Peyer's patch (tissue), 4 donors: ENCODE results near the gene SPPL3. TPM values are rescaled to one million over a fixed set of nuclear protein-coding genes. Genes with fewer than 3 reads are reported as not detected.

ENCODE experiments used
- DNase-seq, 3 donors: peaks; one replicate each; pipeline ENCODE4 v3.0.0-alpha.2; 2017 to 2019
- H3K27ac ChIP-seq, 4 donors: fragments of 200-600 bp; sonication (generic); one replicate each; pipeline ENCODE4 v1.5.1; 2016 to 2019
- H3K27me3 ChIP-seq, 2 donors: fragments of 200-600 bp; sonication (generic); one replicate each; pipeline ENCODE4 v1.5.1; 2019
- H3K36me3 ChIP-seq, 3 donors: fragments of 200-600 bp; sonication (generic); one replicate each; pipeline ENCODE4 v1.5.1; 2016 to 2019
- H3K4me1 ChIP-seq, 4 donors: fragments of 200-600 bp; sonication (generic); one replicate each; pipeline ENCODE4 v1.5.1; 2016 to 2019
- H3K4me3 ChIP-seq, 4 donors: fragments of 200-600 bp; sonication (generic); 1 replicate in 3 of 4; 2 replicates in 1 of 4; pipeline ENCODE4 v1.5.1; 2016 to 2019; ENCODE audit warnings: mild to moderate bottlenecking in 1 of 4
- H3K9me3 ChIP-seq, 4 donors: fragments of 200-600 bp; sonication (generic); one replicate each; pipeline ENCODE4 v1.5.1; 2016 to 2019; ENCODE audit warnings: mild to moderate bottlenecking in 1 of 4
- CTCF ChIP-seq, 6 experiments: fragments of 450-650 bp in 4 of 6; fragments of 200-600 bp in 2 of 6; sonication (generic) in 1 of 6; IDR thresholded peaks; one replicate each; pipeline ENCODE4 v1.5.1; 2017 to 2019; ENCODE audit warnings: antibody characterized with exemption in 6 of 6, mild to moderate bottlenecking in 3 of 6, moderate library complexity in 1 of 6
- POLR2A ChIP-seq, 2 donors: fragments of 450-650 bp; IDR thresholded peaks; one replicate each; pipeline ENCODE4 v1.5.1; 2017; ENCODE audit warnings: antibody characterized with exemption in 2 of 2, mild to moderate bottlenecking in 2 of 2, moderate library complexity in 2 of 2
- total RNA-seq, 4 donors: library from RNA; depleted of rRNA; stranded (reverse); fragments of >200 nt; gene quantifications; one replicate each; pipeline ENCODE4 v1.1.0, GENCODE V29; 2016

The SPPL3 gene
- total RNA-seq, 4 donors from 2014 or later, result 26.4 to 50.2 (median 34.9) TPM

DNA sequence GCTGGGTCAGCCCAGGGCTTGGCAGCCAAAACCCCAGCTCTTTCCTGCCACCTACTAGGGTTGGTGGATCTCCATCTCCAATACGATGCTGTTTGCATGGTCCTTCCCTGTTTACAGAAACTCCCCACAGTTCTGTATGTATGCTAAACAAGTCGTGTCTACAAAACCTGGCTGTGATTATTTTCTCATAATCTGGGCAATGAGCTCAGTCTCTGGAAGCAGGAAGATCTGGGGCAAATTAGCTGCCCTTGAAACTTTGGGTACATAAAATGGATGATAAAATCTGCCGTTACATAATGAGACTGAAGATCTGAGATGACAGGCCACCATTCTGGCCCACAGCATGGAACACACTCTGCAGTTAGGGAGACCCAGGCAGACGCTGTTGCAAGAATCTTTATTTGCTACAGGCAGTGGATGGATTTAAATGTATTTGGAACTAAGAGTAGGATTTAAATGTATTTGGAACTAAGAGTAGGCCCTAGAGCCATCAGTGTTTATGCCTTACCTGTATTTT is 146.9 kb downstream of the SPPL3 start:
- no peak for TF ChIP-seq CTCF (IDR thresholded peaks at IDR 0.05)
- no peak for TF ChIP-seq POLR2A (IDR thresholded peaks at IDR 0.05)
- no peak for DNase-seq
- H3K9me3 ChIP-seq, result peaks cover 0 to 5% (median 0%) of the 10 kb centered on the region in 4 donors
- H3K4me1 ChIP-seq, result peaks cover 0 to 5% (median 0%) of the 10 kb centered on the region in 4 donors
- peaks cover 0 to 16% (median 0%) of the 10 kb centered on the region in 3 donors for H3K36me3 ChIP-seq
- no peak overlapping the region for H3K27ac ChIP-seq
- H3K27me3 ChIP-seq, result no peaks in the 10 kb centered on the region
- H3K4me3 ChIP-seq, result no peak overlapping the region

- peaks cover 0 to 5% (median 0%) of the 10 kb centered on the region in 4 donors for H3K9me3 ChIP-seq
- H3K4me1 ChIP-seq, result no peaks in the 10 kb centered on the region
- no peak overlapping the region for H3K27ac ChIP-seq
- TF ChIP-seq POLR2A (IDR thresholded peaks at IDR 0.05) (no peak), CTCF (IDR thresholded peaks at IDR 0.05) (no peak)
- DNase-seq, result no peak
- no peak overlapping the region for H3K4me3 ChIP-seq
- H3K36me3 ChIP-seq, result peaks cover 0 to 2% (median 0%) of the 10 kb centered on the region in 3 donors
- H3K27me3 ChIP-seq, result no peaks in the 10 kb centered on the region
Observed at GRCh38 chr12:120755269-120755668, 148.9 kb downstream of the SPPL3 start.

DNA sequence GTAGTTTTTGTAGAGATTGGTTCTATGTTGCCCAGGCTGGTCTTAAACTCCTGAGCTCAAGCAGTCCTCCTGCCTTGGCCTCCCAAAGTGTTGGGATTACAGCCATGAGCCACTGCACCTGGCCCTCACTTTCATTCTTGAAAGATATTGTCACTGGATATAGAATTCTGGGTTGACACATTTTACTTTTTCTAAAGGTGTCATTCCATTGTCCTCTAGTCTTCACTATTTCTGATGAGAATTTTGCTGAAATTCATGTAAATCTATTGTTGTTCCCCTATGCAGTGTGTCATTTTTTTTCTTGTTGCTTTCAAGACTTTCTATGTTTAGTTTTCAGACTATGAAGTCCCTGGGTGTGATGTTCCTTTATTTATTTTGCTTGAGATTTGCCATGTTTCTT is 149.4 kb downstream of the SPPL3 start:
- DNase-seq, result no peak
- Histone ChIP-seq H3K36me3 (no peaks in the 10 kb centered on the region), H3K27ac (no peak overlapping the region), H3K27me3 (no peaks in the 10 kb centered on the region), H3K4me3 (no peak overlapping the region), H3K4me1 (no peaks in the 10 kb centered on the region), H3K9me3 (peaks cover 0 to 5% (median 0%) of the 10 kb centered on the region in 4 donors)
- TF ChIP-seq POLR2A (IDR thresholded peaks at IDR 0.05) (no peak), CTCF (IDR thresholded peaks at IDR 0.05) (no peak)

DNA sequence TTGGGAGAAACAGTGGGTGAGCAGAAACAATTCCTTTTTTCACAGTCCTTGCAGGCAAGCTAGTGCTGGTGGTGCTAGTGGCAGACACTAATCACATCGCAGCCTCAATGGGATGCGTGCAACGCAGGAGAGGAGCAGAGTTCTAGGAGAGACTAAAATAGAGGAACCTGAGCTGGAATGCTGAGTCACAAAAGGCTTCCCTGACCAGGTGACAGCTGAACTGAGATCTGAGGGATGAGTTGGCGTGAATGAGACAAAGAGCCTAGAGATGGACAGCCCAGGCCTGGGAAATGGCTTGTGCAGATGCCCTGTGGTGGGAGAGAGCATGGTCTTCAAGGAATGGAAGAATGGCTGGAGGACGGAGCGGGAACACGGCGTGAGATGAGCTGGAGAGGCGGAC is 152.8 kb downstream of the SPPL3 start:
- no peak for DNase-seq
- Histone ChIP-seq H3K27ac (no peak overlapping the region), H3K4me1 (no peaks in the 10 kb centered on the region), H3K4me3 (no peak overlapping the region), H3K36me3 (no peaks in the 10 kb centered on the region), H3K9me3 (peaks cover 0 to 5% (median 0%) of the 10 kb centered on the region in 4 donors), H3K27me3 (no peaks in the 10 kb centered on the region)
- TF ChIP-seq POLR2A (IDR thresholded peaks at IDR 0.05) (no peak), CTCF (IDR thresholded peaks at IDR 0.05) (no peak)

DNA sequence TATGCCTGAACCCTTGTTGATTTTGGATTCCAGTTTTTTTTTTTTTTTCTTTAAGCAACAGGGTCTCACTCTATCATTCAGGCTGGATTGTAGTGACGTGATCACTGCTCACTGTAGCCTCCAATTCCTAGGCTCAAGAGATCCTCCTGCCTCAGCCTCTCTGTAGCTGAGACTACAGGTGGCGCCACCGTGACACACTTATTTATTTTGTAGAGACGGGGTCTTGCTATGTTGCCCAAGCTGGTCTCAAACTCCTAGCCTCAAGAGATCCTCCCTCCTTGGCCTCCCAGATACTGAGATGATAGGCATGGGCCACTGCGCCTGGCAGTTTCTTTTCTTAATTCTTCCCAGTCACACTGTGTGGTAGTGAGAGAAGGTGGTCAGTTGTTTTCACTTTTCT is 153.4 kb downstream of the SPPL3 start:
- no peaks in the 10 kb centered on the region for H3K36me3 ChIP-seq
- no peaks in the 10 kb centered on the region for H3K4me1 ChIP-seq
- no peak overlapping the region for H3K4me3 ChIP-seq
- H3K27me3 ChIP-seq, result no peaks in the 10 kb centered on the region
- no peak for DNase-seq
- no peak overlapping the region for H3K27ac ChIP-seq
- peaks cover 0 to 5% (median 0%) of the 10 kb centered on the region in 4 donors for H3K9me3 ChIP-seq
- TF ChIP-seq POLR2A (IDR thresholded peaks at IDR 0.05) (no peak), CTCF (IDR thresholded peaks at IDR 0.05) (no peak)

DNA sequence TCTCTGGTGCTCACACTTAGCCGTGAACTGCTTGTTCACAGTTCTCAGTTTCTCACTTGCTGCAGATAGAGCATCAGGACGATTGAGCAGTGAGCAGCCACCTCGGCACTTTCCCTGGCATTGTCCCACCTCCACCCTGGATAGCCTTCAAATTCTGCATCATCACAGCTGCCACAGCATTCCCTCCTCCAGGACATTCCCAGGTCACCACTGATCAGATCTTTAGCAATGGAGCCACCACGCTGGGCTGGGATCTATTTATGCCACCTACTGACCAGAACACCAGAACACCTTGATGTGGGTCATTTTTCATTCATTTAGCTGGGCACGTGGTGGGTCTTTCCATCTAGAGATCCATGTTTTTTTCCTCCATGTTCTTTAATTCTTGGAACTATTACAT is 154.9 kb downstream of the SPPL3 start:
- Histone ChIP-seq H3K36me3 (no peaks in the 10 kb centered on the region), H3K9me3 (no peaks in the 10 kb centered on the region), H3K27ac (no peak overlapping the region), H3K4me3 (no peak overlapping the region), H3K27me3 (no peaks in the 10 kb centered on the region), H3K4me1 (no peaks in the 10 kb centered on the region)
- TF ChIP-seq POLR2A (IDR thresholded peaks at IDR 0.05) (no peak), CTCF (IDR thresholded peaks at IDR 0.05) (no peak)
- DNase-seq, result no peak
